H1 (cell line): ENCODE results near the gene TRIML2. TPM values are rescaled to one million over a fixed set of nuclear protein-coding genes. Genes with fewer than 3 reads are reported as not detected.
A peak's percentile ranks its signal among the peaks of the same experiment; 100 is the strongest.

Experiments
- CTCF ChIA-PET: fragments of 300-600 bp; sonication (Branson Sonifier 250); formaldehyde crosslinking; loops from one replicate; lab custom pipeline; 2021; ENCODE audit not compliant: partially characterized antibody; lab: Charles Lee
- POLR2A ChIA-PET: fragments of 300-600 bp; sonication (Branson Sonifier 250); formaldehyde crosslinking; loops from one replicate; lab custom pipeline; 2021; ENCODE audit warnings: inconsistent platforms; ENCODE audit not compliant: partially characterized antibody; lab: Charles Lee
- DNase-seq, 2 experiments: peaks; one replicate each; pipeline versions ENCODE4 v3.0.0 to v3.0.0-alpha.2; 2010 to 2022; ENCODE audit warnings: low spot score in 2 of 2, low read depth in 1 of 2, mixed read lengths in 1 of 2
- FAIRE-seq: peaks from 2 replicates; lab custom pipeline; 2011; peaks lifted over from hg19 to GRCh38; lab: Jason Lieb, UNC
- H2AFZ ChIP-seq: 2 replicates; pipeline ENCODE4 v1.8.1; 2012; ENCODE audit warnings: low read length, inconsistent platforms
- H2AK5ac ChIP-seq: 2 replicates; pipeline ENCODE4 v1.6.1; 2013; ENCODE audit warnings: low read depth, low read length
- H2BK120ac ChIP-seq: replicated peaks from 2 replicates; pipeline ENCODE3; 2013; ENCODE audit warnings: low read depth, low read length, inconsistent platforms
- H2BK12ac ChIP-seq: 2 replicates; pipeline ENCODE4 v1.6.1; 2013; ENCODE audit warnings: low read depth, low read length
- H2BK15ac ChIP-seq: 2 replicates; pipeline ENCODE4 v1.6.1; 2013; ENCODE audit warnings: low read length
- H2BK20ac ChIP-seq: 2 replicates; pipeline ENCODE4 v1.6.1; 2013; ENCODE audit warnings: low read length
- H2BK5ac ChIP-seq: 2 replicates; pipeline ENCODE4 v1.6.1; 2013; ENCODE audit warnings: low read depth, low read length
- H3K14ac ChIP-seq: 2 replicates; pipeline ENCODE4 v1.6.1; 2013; ENCODE audit warnings: inconsistent platforms; ENCODE audit not compliant: insufficient read length
- H3K18ac ChIP-seq: 2 replicates; pipeline ENCODE4 v1.6.1; 2013; ENCODE audit warnings: low read length; ENCODE audit errors: extremely low read depth
- H3K23ac ChIP-seq: 2 replicates; pipeline ENCODE4 v1.6.1; 2013; ENCODE audit warnings: inconsistent platforms; ENCODE audit not compliant: insufficient read length
- H3K23me2 ChIP-seq: 2 replicates; pipeline ENCODE4 v1.6.1; 2013; ENCODE audit warnings: low read depth, low read length
- H3K27ac ChIP-seq: 2 replicates; pipeline ENCODE4 v1.6.1; 2011; ENCODE audit warnings: low read depth, low read length, inconsistent platforms
- H3K27me3 ChIP-seq, 4 experiments: replicated peaks in 1 of 4; 1 replicate in 1 of 4; 2 replicates in 3 of 4; pipeline versions ENCODE4 v1.6.1 to v1.8.1; 2011 to 2013; ENCODE audit warnings: low read length in 3 of 4, mild to moderate bottlenecking in 3 of 4, inconsistent platforms in 2 of 4, mixed read lengths in 2 of 4, moderate library complexity in 1 of 4; ENCODE audit not compliant: control insufficient read depth in 3 of 4, insufficient read depth in 3 of 4; ENCODE audit errors: extremely low read depth in 1 of 4
- H3K36me3 ChIP-seq, 4 experiments: 2 replicates each; pipeline versions ENCODE4 v1.6.1 to v1.8.1; 2011 to 2013; ENCODE audit warnings: mild to moderate bottlenecking in 4 of 4, low read length in 3 of 4, moderate library complexity in 2 of 4, control low read depth in 1 of 4, inconsistent platforms in 1 of 4; ENCODE audit not compliant: insufficient read depth in 4 of 4, control insufficient read depth in 2 of 4
- H3K4ac ChIP-seq: replicated peaks from 2 replicates; pipeline ENCODE3; 2013; ENCODE audit warnings: low read length, low read depth, mixed read lengths, inconsistent platforms; ENCODE audit not compliant: insufficient read length
- H3K4me1 ChIP-seq, 4 experiments: replicated peaks in 1 of 4; 1 replicate in 1 of 4; 2 replicates in 3 of 4; pipeline versions ENCODE4 v1.6.1 to v1.8.1; 2011 to 2013; ENCODE audit warnings: low read length in 3 of 4, inconsistent platforms in 2 of 4, mixed read lengths in 1 of 4; ENCODE audit not compliant: insufficient read depth in 4 of 4, control insufficient read depth in 3 of 4
- H3K4me2 ChIP-seq, 2 experiments: 2 replicates each; pipeline versions ENCODE4 v1.6.1 to v1.8.1; 2011 to 2013; ENCODE audit warnings: low read depth in 2 of 2, low read length in 2 of 2, control low read depth in 1 of 2, inconsistent platforms in 1 of 2, mild to moderate bottlenecking in 1 of 2; ENCODE audit not compliant: insufficient read depth in 1 of 2
- H3K4me3 ChIP-seq, 4 experiments: fragments of 200-600, 300-600 bp in 1 of 4; sonication (generic), shearing (Covaris generic), sonication (Bioruptor Twin) in 1 of 4; 2 replicates each; pipeline versions ENCODE4 v1.5.1 to v1.8.1; 2011 to 2016; ENCODE audit warnings: low read length in 4 of 4, low read depth in 3 of 4, control low read depth in 2 of 4, inconsistent platforms in 2 of 4, mild to moderate bottlenecking in 2 of 4, mixed read lengths in 1 of 4, moderate library complexity in 1 of 4; ENCODE audit not compliant: insufficient read depth in 2 of 4; ENCODE audit errors: extremely low read depth in 1 of 4
- H3K56ac ChIP-seq: replicated peaks from 2 replicates; pipeline ENCODE3; 2013; ENCODE audit warnings: low read depth, mild to moderate bottlenecking, mixed read lengths, low read length, inconsistent platforms; ENCODE audit not compliant: insufficient read length
- H3K79me1 ChIP-seq: 2 replicates; pipeline ENCODE4 v1.6.1; 2013; ENCODE audit warnings: low read depth, low read length, control low read depth
- H3K79me2 ChIP-seq, 2 experiments: 2 replicates each; pipeline versions ENCODE4 v1.6.1 to v1.8.1; 2012 to 2013; ENCODE audit warnings: low read length in 2 of 2, mild to moderate bottlenecking in 2 of 2, inconsistent platforms in 1 of 2; ENCODE audit not compliant: insufficient read depth in 2 of 2, control insufficient read depth in 1 of 2
- H3K9ac ChIP-seq, 4 experiments: replicated peaks in 1 of 4; 1 replicate in 1 of 4; 2 replicates in 3 of 4; pipeline versions ENCODE4 v1.6.1 to v1.8.1; 2011 to 2013; ENCODE audit warnings: low read depth in 3 of 4, low read length in 3 of 4, control low read depth in 2 of 4, mild to moderate bottlenecking in 2 of 4, moderate library complexity in 2 of 4, inconsistent platforms in 1 of 4; ENCODE audit errors: extremely low read depth in 1 of 4
- H3K9me3 ChIP-seq, 2 experiments: 2 replicates each; pipeline versions ENCODE4 v1.6.1 to v1.8.1; 2012 to 2013; ENCODE audit warnings: mild to moderate bottlenecking in 2 of 2, moderate library complexity in 2 of 2, control low read depth in 1 of 2, inconsistent platforms in 1 of 2, low read depth in 1 of 2, low read length in 1 of 2, mixed read lengths in 1 of 2; ENCODE audit not compliant: insufficient read depth in 2 of 2
- H4K20me1 ChIP-seq, 2 experiments: replicated peaks in 1 of 2; 2 replicates each; pipeline versions ENCODE3 to v1.8.1; 2011 to 2013; ENCODE audit warnings: inconsistent platforms in 2 of 2, low read length in 2 of 2, mild to moderate bottlenecking in 1 of 2; ENCODE audit not compliant: insufficient read depth in 2 of 2, control insufficient read depth in 1 of 2
- H4K5ac ChIP-seq: 2 replicates; pipeline ENCODE4 v1.6.1; 2013; ENCODE audit warnings: low read length, low read depth, mixed read lengths, inconsistent platforms; ENCODE audit not compliant: insufficient read length
- H4K8ac ChIP-seq: 2 replicates; pipeline ENCODE4 v1.8.0; 2013; ENCODE audit warnings: mild to moderate bottlenecking, moderate library complexity, low read length, inconsistent platforms; ENCODE audit not compliant: insufficient read depth; ENCODE audit errors: extremely low read depth
- H4K91ac ChIP-seq: replicated peaks from 2 replicates; pipeline ENCODE3; 2013; ENCODE audit warnings: low read length, mixed read lengths, inconsistent platforms; ENCODE audit not compliant: insufficient read length
- ASH2L ChIP-seq: fragments of 200-600, 300-600 bp; sonication (generic); IDR thresholded peaks from one replicate; pipeline ENCODE4 v1.7.1; 2017; ENCODE audit warnings: low read length
- BRCA1 ChIP-seq: IDR thresholded peaks from 2 replicates; pipeline ENCODE4 v1.6.1; 2012; ENCODE audit warnings: low read depth, low read length, improper control_type of control experiment
- CBX8 ChIP-seq: fragments of 300-800, 300-1000 bp; sonication (generic); IDR thresholded peaks from 2 replicates; pipeline ENCODE4 v1.7.1; 2016; ENCODE audit warnings: low read depth, low read length, borderline replicate concordance
- EP300 ChIP-seq, 2 experiments: IDR thresholded peaks; 1 replicate in 1 of 2; 2 replicates in 1 of 2; pipeline ENCODE4 v1.6.1; 2011 to 2012; ENCODE audit warnings: low read depth in 2 of 2, low read length in 2 of 2, mild to moderate bottlenecking in 2 of 2, borderline replicate concordance in 1 of 2, inconsistent platforms in 1 of 2, moderate library complexity in 1 of 2
- KDM1A ChIP-seq: fragments of 200-600, 300-600 bp; sonication (generic); IDR thresholded peaks from 2 replicates; pipeline ENCODE4 v1.7.1; 2016; ENCODE audit warnings: mild to moderate bottlenecking, low read length, borderline replicate concordance
- RNF2 ChIP-seq: fragments of 200-900, 300-1000 bp; sonication (generic); IDR thresholded peaks from 2 replicates; pipeline ENCODE4 v1.7.1; 2016; ENCODE audit warnings: borderline replicate concordance, low read depth, mild to moderate bottlenecking, antibody characterized with exemption, low read length; ENCODE audit not compliant: poor library complexity, severe bottlenecking; ENCODE audit errors: missing control alignments
- SIRT6 ChIP-seq: IDR thresholded peaks from one replicate; pipeline ENCODE4 v1.7.1; 2012; ENCODE audit warnings: low read length, inconsistent platforms
- SP4 ChIP-seq: IDR thresholded peaks from 2 replicates; pipeline ENCODE4 v1.6.1; 2012; ENCODE audit warnings: low read length, inconsistent platforms
- TEAD4 ChIP-seq: IDR thresholded peaks from 2 replicates; pipeline ENCODE4 v1.6.1; 2012; ENCODE audit warnings: low read depth, low read length, inconsistent platforms, mixed read lengths
- WGBS, 2 experiments: shearing (Covaris generic) in 1 of 2; methylation state at CpG; one replicate each; pipeline versions ENCODE4 v1.1.6 to v1.1.7; 2013 to 2015; ENCODE audit warnings: low lambda C conversion rate in 2 of 2, mixed read lengths in 2 of 2, inconsistent platforms in 1 of 2, low coverage in 1 of 2, missing lambda C conversion rate in 1 of 2; ENCODE audit not compliant: insufficient replicate concordance in 2 of 2, insufficient coverage in 1 of 2, insufficient read length in 1 of 2; ENCODE audit errors: extremely low coverage in 1 of 2, missing lambda C conversion rate in 1 of 2; 5-methylcytosine and 5-hydroxymethylcytosine counted together
- polyA plus RNA-seq, 7 experiments: library from polyadenylated mRNA; depleted of rRNA in 3 of 7; stranded (reverse) in 5 of 7; unstranded in 2 of 7; fragments of >200 nt in 5 of 7; fragments of 200-250 nt in 2 of 7; gene quantifications; 1 replicate in 5 of 7; 2 replicates in 1 of 7; 4 replicates in 1 of 7; pipeline versions ENCODE4 v1.2.1 to v1.2.3, GENCODE V29; 2011 to 2013; ENCODE audit warnings: missing spikeins in 2 of 7, mixed read lengths in 2 of 7
- total RNA-seq: library from RNA; stranded (reverse); fragmentation: NEBNext Ultra II Directional; extraction: Animal tissue kit (Norgen Biotek cat#: 25700); gene quantifications from 2 replicates; pipeline ENCODE4 v1.2.1, GENCODE V29; 2021
- TF ChIP-seq, protein P1 (sequence below): IDR thresholded peaks from 2 replicates; pipeline ENCODE4 v1.6.1; 2012; ENCODE audit warnings: inconsistent platforms
- TF ChIP-seq, protein P2 (sequence below), 3 experiments: IDR thresholded peaks; 1 replicate in 2 of 3; 2 replicates in 1 of 3; pipeline versions ENCODE4 v1.5.1 to v1.6.1; 2011; ENCODE audit warnings: low read length in 3 of 3, mild to moderate bottlenecking in 3 of 3, inconsistent platforms in 2 of 3, low read depth in 1 of 3, moderate library complexity in 1 of 3; ENCODE audit not compliant: insufficient read depth in 1 of 3; ENCODE audit errors: control extremely low read depth in 1 of 3

TRIML2 gene
- total and polyA plus RNA-seq, 2 of the 8 experiments (the other 6 are each of a cell fraction or from before 2014, with no cell fraction given), result 28.1 to 59.2 TPM

DNA sequence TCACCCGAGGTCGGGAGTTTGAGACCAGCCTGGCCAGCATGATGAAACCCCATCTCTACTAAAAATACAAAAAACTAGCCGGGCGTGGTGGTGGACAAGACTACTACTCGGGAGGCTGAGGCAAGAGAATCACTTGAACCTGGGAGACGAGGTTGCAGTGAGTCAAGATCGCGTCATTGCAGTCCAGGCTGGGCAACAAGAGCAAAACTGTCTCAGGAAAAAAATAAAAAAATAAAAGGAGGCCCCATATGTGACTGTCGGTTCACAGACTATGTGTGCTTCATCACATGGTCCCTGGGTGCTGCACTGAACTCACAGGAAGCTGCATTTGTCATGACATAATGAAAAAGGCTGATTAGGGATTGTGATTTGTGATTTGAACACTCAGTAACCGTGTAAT, 36.2 kb upstream of the TRIML2 start:
- Histone ChIP-seq H2BK15ac (no peak overlapping the region), H3K79me1 (no peaks in the 10 kb centered on the region), H3K4me2 (no peak overlapping the region), H4K8ac (no peak overlapping the region), H3K23ac (no peak overlapping the region), H3K79me2 (no peaks in the 10 kb centered on the region), H4K5ac (no peak overlapping the region), H4K91ac (no peak overlapping the region), H3K14ac (no peak overlapping the region), H2AK5ac (no peak overlapping the region), H3K27me3 (no peaks in the 10 kb centered on the region), H3K9me3 (no peaks in the 10 kb centered on the region), H3K9ac (no peak overlapping the region), H3K27ac (no peak overlapping the region), H3K18ac (no peak overlapping the region), H3K4ac (no peak overlapping the region), H2BK20ac (no peak overlapping the region), H3K36me3 (no peaks in the 10 kb centered on the region), H3K23me2 (peaks cover 2% of the 10 kb centered on the region; the same call in 1 of the 2 replicates), H3K4me1 (no peaks in the 10 kb centered on the region), H2AFZ (no peak overlapping the region), H2BK5ac (no peak overlapping the region), H2BK12ac (0 out of 2 replicates have a peak overlapping the region, but pooled peaks have one; percentile 39), H3K56ac (no peak overlapping the region), H4K20me1 (no peaks in the 10 kb centered on the region), H3K4me3 (no peak overlapping the region), H2BK120ac (no peak overlapping the region)
- FAIRE-seq (no peak), DNase-seq (no peak)
- POLR2A ChIA-PET, result no interaction called here
- 81% methylated on average over 10 of the region's 10 CpGs; no CpG with 5 or more reads in 1 of the 2 experiments for WGBS, 2 experiments
- CTCF ChIA-PET, result interaction anchor here (0.9 kb wide), 1 partner anchor 15 kb away, joined by 6 read pairs; no protein-coding TSS in a partner anchor
- TF ChIP-seq SIRT6 (no peak), BRCA1 (no peak), TEAD4 (no peak), CBX8 (no peak), SP4 (no peak), KDM1A (no peak), EP300 (IDR thresholded peaks at IDR 0.05; ENCODE audit: borderline replicate concordance in 1 of 2, low read depth in 2 of 2, low read length in 2 of 2) (no peak), ASH2L (no peak), RNF2 (no peak)
- TF ChIP-seq, protein P1, sequence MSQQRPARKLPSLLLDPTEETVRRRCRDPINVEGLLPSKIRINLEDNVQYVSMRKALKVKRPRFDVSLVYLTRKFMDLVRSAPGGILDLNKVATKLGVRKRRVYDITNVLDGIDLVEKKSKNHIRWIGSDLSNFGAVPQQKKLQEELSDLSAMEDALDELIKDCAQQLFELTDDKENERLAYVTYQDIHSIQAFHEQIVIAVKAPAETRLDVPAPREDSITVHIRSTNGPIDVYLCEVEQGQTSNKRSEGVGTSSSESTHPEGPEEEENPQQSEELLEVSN, result no peak
- TF ChIP-seq, protein P2, sequence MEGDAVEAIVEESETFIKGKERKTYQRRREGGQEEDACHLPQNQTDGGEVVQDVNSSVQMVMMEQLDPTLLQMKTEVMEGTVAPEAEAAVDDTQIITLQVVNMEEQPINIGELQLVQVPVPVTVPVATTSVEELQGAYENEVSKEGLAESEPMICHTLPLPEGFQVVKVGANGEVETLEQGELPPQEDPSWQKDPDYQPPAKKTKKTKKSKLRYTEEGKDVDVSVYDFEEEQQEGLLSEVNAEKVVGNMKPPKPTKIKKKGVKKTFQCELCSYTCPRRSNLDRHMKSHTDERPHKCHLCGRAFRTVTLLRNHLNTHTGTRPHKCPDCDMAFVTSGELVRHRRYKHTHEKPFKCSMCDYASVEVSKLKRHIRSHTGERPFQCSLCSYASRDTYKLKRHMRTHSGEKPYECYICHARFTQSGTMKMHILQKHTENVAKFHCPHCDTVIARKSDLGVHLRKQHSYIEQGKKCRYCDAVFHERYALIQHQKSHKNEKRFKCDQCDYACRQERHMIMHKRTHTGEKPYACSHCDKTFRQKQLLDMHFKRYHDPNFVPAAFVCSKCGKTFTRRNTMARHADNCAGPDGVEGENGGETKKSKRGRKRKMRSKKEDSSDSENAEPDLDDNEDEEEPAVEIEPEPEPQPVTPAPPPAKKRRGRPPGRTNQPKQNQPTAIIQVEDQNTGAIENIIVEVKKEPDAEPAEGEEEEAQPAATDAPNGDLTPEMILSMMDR (IDR thresholded peaks at IDR 0.05; ENCODE audit: control extremely low read depth in 1 of 3, insufficient read depth in 1 of 3, low read depth in 1 of 3, low read length in 3 of 3), result no peak
